GM12872 (cell line): ENCODE data around the gene KLHDC8B.

Experiments
- TF ChIP-seq, protein P1 (sequence below): IDR thresholded peaks from 3 replicates; pipeline ENCODE4 v1.5.1; 2011; ENCODE audit warnings: low read depth, mild to moderate bottlenecking, low read length, moderate library complexity; ENCODE audit not compliant: insufficient read depth

KLHDC8B gene

DNA sequence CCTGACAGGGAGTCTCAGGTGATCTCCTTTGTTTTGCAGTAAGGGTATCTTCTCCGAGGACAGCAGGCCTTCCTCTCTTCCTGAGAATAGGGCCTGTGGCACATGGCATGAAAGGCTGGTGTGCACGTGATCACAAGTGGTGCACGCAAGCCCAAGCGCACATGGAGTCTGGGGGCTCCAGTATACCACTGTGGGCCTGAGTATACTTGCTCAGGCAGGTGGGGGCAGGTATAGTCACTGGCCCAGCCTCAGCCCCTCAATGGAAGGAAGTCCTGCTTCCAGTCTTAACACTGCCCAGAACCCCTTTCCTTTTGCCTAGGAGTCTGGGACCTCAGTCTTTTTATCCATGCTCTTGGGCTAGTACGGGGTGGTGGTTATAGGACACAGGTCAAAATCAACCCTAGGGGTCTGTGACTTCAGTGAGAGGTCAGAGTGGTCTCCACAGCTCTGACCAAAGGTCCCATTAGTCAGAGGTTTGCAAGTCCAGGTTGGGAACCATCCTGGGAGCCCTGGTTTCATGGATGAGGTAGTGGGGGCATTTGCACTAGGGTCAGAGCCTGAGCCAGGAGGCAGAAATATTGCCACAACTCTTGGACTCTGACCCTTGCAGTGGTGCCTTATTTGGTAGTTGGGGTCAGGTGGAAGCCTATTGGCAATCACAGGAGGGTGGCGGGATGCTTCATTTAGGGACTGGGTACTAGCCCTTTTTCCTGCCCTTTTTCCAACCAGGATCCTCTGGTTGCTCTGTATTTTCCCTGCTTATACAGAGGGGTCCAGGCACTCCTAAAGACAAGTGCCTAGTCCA is 4.4 kb upstream of the KLHDC8B start:
- TF ChIP-seq, protein P1, sequence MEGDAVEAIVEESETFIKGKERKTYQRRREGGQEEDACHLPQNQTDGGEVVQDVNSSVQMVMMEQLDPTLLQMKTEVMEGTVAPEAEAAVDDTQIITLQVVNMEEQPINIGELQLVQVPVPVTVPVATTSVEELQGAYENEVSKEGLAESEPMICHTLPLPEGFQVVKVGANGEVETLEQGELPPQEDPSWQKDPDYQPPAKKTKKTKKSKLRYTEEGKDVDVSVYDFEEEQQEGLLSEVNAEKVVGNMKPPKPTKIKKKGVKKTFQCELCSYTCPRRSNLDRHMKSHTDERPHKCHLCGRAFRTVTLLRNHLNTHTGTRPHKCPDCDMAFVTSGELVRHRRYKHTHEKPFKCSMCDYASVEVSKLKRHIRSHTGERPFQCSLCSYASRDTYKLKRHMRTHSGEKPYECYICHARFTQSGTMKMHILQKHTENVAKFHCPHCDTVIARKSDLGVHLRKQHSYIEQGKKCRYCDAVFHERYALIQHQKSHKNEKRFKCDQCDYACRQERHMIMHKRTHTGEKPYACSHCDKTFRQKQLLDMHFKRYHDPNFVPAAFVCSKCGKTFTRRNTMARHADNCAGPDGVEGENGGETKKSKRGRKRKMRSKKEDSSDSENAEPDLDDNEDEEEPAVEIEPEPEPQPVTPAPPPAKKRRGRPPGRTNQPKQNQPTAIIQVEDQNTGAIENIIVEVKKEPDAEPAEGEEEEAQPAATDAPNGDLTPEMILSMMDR: no peak

DNA sequence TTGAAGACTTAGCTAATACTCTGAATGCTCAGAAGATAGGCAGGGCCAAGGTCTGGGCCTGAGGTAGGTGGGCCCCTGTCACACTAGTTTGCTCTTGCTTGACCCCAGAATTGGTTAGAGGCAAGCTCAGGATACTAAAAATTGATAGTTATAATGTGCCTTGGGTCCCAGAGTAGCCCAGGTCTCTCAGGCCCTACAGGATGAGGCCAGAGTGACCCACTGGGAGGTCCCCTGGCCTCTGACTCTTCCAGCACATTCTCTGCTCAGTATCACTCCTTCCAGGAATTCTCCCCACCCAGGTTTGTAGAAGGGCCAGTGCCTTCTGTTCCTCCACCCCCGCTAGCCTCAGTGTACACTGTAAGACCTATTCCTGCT is 667 bp upstream of the KLHDC8B start:
- TF ChIP-seq, protein P1: no peak

DNA sequence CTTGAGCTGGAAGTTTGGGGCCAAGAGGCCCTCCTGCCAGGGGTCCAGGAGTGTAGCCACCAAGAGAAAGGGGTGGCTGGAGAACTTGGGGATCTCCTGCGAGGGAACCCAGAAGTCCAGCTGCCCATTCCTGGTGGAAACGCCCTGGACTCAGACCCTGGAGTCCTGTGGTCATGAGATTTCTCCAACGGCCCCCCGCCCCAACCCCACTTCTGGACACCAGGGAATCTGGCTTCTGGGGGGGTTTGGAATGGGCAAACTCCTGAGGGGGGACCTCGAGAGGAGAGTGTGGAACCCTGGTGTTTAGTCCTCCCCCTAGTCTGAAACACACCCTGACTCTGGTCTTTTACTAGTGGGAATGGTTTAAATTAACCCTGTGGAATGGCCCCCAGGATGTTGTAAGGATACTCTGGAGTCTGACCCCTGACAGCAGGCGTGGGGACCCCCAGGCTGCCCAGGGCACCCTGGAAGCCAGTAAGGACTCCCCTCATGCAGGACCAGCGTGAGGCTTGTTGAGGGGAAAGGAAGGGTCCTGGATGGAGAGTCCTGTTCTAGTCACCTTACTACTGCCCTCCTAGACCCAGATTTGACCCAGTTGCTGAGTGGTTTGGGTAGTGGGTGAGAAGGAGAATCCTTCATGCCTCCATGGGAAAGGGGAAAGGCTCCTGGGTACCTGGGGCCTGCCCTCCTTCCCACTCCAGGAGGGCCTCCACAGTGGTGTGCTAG is 540 bp downstream of the KLHDC8B start:
- TF ChIP-seq, protein P1: no peak

DNA sequence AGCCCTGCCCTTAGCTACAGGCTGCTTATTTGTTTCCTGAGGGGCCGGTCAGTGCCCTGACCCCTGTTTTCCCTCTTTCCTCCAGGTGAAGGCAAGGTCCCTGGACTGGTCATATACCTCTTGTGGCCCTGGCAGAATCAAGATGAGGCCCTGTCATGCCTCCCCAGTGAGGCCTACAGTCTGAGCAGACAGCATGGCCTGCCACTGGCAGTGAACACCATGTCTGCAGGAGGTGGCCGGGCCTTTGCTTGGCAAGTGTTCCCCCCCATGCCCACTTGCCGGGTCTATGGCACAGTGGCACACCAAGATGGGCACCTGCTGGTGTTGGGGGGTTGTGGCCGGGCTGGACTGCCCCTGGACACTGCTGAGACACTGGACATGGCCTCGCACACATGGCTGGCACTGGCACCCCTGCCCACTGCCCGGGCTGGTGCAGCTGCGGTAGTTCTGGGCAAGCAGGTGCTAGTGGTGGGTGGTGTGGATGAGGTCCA is 1.2 kb downstream of the KLHDC8B start:
- TF ChIP-seq, protein P1: no peak

DNA sequence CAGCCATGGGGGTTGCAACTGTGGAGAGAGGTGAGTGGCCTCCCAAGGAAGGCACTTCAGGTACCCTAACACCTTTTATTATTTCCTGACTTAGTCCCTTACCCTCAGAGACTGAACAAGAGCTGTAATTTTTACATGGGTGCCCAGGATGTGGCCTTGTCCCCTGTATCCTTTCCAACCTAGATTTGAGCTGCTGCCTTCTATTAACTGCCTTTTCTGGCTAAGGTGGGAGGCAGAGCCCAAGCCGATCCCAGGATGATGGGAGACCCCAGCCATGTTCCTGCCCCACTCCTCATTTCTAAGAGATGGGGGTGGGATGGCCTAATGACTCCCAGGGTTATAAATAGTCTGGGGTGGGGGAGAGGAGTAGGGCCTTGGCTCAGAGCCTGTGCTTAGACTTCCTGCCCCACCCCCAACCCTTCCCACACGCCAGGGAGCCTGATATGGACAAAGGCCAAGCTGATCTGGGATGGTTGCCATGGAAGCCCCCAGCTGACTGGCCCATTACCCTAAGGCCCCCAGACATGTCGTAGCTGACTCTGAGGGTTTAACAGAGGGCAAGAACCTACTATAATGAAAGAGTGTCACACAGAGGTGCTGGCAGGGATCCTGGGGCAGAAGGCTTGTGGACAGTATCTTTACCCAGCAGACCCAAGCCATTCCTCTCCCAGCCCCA is 1.9 kb downstream of the KLHDC8B start:
- TF ChIP-seq, protein P1: no peak

DNA sequence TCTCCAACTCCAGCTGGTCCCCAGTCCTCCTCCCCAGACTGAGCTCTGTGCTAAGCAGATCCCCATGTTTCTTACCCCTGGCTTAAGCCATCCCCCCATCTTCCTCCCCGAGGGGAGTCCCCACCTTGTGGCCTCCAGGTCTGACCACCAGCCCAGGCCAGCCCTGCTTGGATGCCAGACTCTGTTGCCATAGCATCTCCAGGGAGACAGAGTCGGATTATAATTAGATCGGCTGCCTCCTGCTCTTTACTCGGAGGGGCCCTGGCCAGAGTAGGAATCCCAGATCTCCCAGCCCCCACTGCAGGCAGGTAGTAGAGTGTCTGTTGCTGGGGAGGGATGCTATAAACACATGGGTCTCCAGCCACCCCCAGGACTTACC is 2.4 kb downstream of the KLHDC8B start:
- TF ChIP-seq, protein P1: no peak

DNA sequence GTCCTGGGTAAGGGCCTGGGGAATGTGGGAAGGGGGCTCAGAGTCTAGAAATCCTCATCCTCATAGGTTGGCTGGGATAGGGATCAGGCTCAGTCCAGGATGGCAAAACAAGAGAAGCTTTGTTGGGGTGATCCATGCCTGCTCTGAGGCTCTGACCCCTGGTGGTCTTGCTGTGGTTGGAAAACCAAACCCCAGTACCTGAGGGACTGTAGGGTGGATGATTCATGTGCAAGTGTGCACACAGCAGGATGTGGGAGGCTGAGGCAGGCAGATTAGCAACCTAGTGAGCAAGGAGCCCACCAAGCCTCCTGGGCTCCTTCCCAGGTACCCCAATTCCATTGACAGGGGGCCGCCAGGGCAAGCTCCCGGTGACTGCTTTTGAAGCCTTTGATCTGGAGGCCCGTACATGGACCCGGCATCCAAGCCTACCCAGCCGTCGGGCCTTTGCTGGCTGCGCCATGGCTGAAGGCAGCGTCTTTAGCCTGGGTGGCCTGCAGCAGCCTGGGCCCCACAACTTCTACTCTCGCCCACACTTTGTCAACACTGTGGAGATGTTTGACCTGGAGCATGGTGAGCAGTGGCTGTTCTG is 3.1 kb downstream of the KLHDC8B start:
- TF ChIP-seq, protein P1: no peak
